ENCODE measurements around the gene SEC24B. TPM values are rescaled to one million over a fixed set of nuclear protein-coding genes. Genes with fewer than 3 reads are reported as not detected.

Gene SEC24B
- total RNA-seq, 1 experiment from 2014 or later, result 27.1 TPM

GRCh38 chr4:109472343-109472761 is 38.7 kb downstream of the SEC24B start:
- H3K27ac Mint-ChIP-seq, result no peak overlapping the region
- Histone ChIP-seq H2BK15ac (ENCODE audit: low read depth, low read length) (no peak overlapping the region), H2BK12ac (ENCODE audit: insufficient read length, low read depth, low read length) (no peak overlapping the region), H4K20me1 (ENCODE audit: control insufficient read depth, insufficient read depth, insufficient read length) (no peaks in the 10 kb centered on the region), H3T11ph (ENCODE audit: low read length) (no peak overlapping the region), H3K9ac (ENCODE audit: extremely low read depth, insufficient read length, low read length) (no peak overlapping the region), H3K79me1 (ENCODE audit: insufficient read depth, low read depth, low read length, poor library complexity, severe bottlenecking) (peaks cover 4% of the 10 kb centered on the region), H2BK20ac (ENCODE audit: low read depth, low read length, poor library complexity, severe bottlenecking) (no peak overlapping the region), H3K14ac (ENCODE audit: insufficient read depth, low read length) (no peak overlapping the region), H4K8ac (replicated peaks; ENCODE audit: insufficient read length, low read depth, low read length) (no peak overlapping the region), H3K18ac (ENCODE audit: insufficient read length, low read depth, low read length) (no peak overlapping the region), H3K23ac (ENCODE audit: insufficient read length, low read depth, low read length) (no peak overlapping the region), H3K27ac (ENCODE audit: insufficient read length, low read depth, low read length) (no peak overlapping the region), H2BK120ac (ENCODE audit: low read depth, low read length, poor library complexity, severe bottlenecking) (no peak overlapping the region), H2BK5ac (ENCODE audit: insufficient read length, low read length) (no peak overlapping the region), H3K4ac (ENCODE audit: low read depth, low read length) (no peak overlapping the region), H3K4me1 (ENCODE audit: insufficient read depth, low read length) (no peaks in the 10 kb centered on the region), H4K91ac (ENCODE audit: insufficient read length, low read depth, low read length) (no peak overlapping the region), H3K23me2 (ENCODE audit: insufficient read length, low read depth, low read length, poor library complexity, severe bottlenecking) (no peaks in the 10 kb centered on the region), H3K79me2 (ENCODE audit: insufficient read depth, low read length) (peaks cover 2% of the 10 kb centered on the region; the same call in 1 of the 2 replicates), H3K27me3 (ENCODE audit: insufficient read depth, low read length) (no peaks in the 10 kb centered on the region), H3K4me2 (ENCODE audit: insufficient read depth, insufficient read length, low read length) (no peak overlapping the region), H4K5ac (ENCODE audit: insufficient read length, low read depth, low read length) (no peak overlapping the region), H3K9me3 (ENCODE audit: control insufficient read depth, low read depth, low read length) (no peaks in the 10 kb centered on the region), H2AK5ac (ENCODE audit: insufficient read length, low read length) (no peak overlapping the region), H3K56ac (ENCODE audit: insufficient read length, low read depth, low read length) (no peak overlapping the region), H2AFZ (ENCODE audit: low read length) (no peak overlapping the region)
- peaks cover 8 to 29% (median 27%) of the 10 kb centered on the region in 3 experiments; a peak in 6 of 7 replicates for H3K36me3 Mint-ChIP-seq (ENCODE audit: insufficient read depth in 1 of 3, low read depth in 3 of 3)
- H3K27me3 Mint-ChIP-seq (ENCODE audit: low read depth), result no peaks in the 10 kb centered on the region
- no peak for TF ChIP-seq CTCF (conservative IDR thresholded peaks at IDR 0.05)
- H3K4me1 Mint-ChIP-seq, result peaks cover 0 to 3% of the 10 kb centered on the region in 2 experiments; a peak in 2 of 4 replicates
- no peak overlapping the region for H3K4me3 Mint-ChIP-seq
- no peaks in the 10 kb centered on the region for H3K9me3 Mint-ChIP-seq
- WGBS (ENCODE audit: extremely low coverage, insufficient read length, low lambda C conversion rate), result 100% methylated on average over 1 of the region's 3 CpGs
- DNase-seq, result no peak

Measured in H9 (cell line).